H9 (cell line): ENCODE results near the gene UBE2D2. TPM values are rescaled to one million over a fixed set of nuclear protein-coding genes. Genes with fewer than 3 reads are reported as not detected.
A peak's percentile ranks its signal among the peaks of the same experiment; 100 is the strongest.

Source experiments
- DNase-seq: peaks from one replicate; pipeline ENCODE4 v3.0.0-alpha.2; 2017
- H2AFZ ChIP-seq: one replicate; pipeline ENCODE4 v1.6.1; 2013; ENCODE audit warnings: mild to moderate bottlenecking, low read length, control low read depth, moderate library complexity
- H2AK5ac ChIP-seq: 2 replicates; pipeline ENCODE4 v1.6.1; 2013; ENCODE audit warnings: low read length, control low read depth, mixed read lengths; ENCODE audit not compliant: insufficient read length
- H2BK120ac ChIP-seq: one replicate; pipeline ENCODE4 v1.6.1; 2013; ENCODE audit warnings: low read depth, mild to moderate bottlenecking, low read length, control low read depth, inconsistent platforms; ENCODE audit not compliant: poor library complexity, severe bottlenecking
- H2BK12ac ChIP-seq: 2 replicates; pipeline ENCODE4 v1.6.1; 2013; ENCODE audit warnings: low read length, control low read depth, mixed read lengths, low read depth; ENCODE audit not compliant: insufficient read length
- H2BK15ac ChIP-seq: 2 replicates; pipeline ENCODE4 v1.6.1; 2013; ENCODE audit warnings: low read depth, low read length, control low read depth
- H2BK20ac ChIP-seq: one replicate; pipeline ENCODE4 v1.6.1; 2013; ENCODE audit warnings: low read depth, mild to moderate bottlenecking, low read length, control low read depth, inconsistent platforms; ENCODE audit not compliant: poor library complexity, severe bottlenecking
- H2BK5ac ChIP-seq: 2 replicates; pipeline ENCODE4 v1.6.1; 2013; ENCODE audit warnings: low read length, control low read depth, mixed read lengths; ENCODE audit not compliant: insufficient read length
- H3K14ac ChIP-seq: 2 replicates; pipeline ENCODE4 v1.6.1; 2013; ENCODE audit warnings: low read length, control low read depth; ENCODE audit not compliant: insufficient read depth
- H3K18ac ChIP-seq: 2 replicates; pipeline ENCODE4 v1.6.1; 2013; ENCODE audit warnings: low read depth, mild to moderate bottlenecking, mixed read lengths, low read length, control low read depth; ENCODE audit not compliant: insufficient read length
- H3K23ac ChIP-seq: 2 replicates; pipeline ENCODE4 v1.6.1; 2013; ENCODE audit warnings: low read length, control low read depth, mixed read lengths, low read depth; ENCODE audit not compliant: insufficient read length
- H3K23me2 ChIP-seq: 2 replicates; pipeline ENCODE4 v1.6.1; 2013; ENCODE audit warnings: low read depth, mild to moderate bottlenecking, mixed read lengths, low read length, control low read depth; ENCODE audit not compliant: insufficient read length, poor library complexity, severe bottlenecking
- H3K27ac ChIP-seq: 2 replicates; pipeline ENCODE4 v1.5.1; 2013; ENCODE audit warnings: low read length, control low read depth, mixed read lengths, low read depth; ENCODE audit not compliant: insufficient read length
- H3K27me3 ChIP-seq: 2 replicates; pipeline ENCODE4 v1.6.1; 2013; ENCODE audit warnings: low read length, control low read depth, inconsistent platforms; ENCODE audit not compliant: insufficient read depth
- H3K4ac ChIP-seq: 2 replicates; pipeline ENCODE4 v1.6.1; 2013; ENCODE audit warnings: low read depth, mild to moderate bottlenecking, control low read depth, inconsistent platforms, low read length, moderate library complexity
- H3K4me1 ChIP-seq: 2 replicates; pipeline ENCODE4 v1.6.1; 2013; ENCODE audit warnings: low read length, control low read depth, inconsistent platforms; ENCODE audit not compliant: insufficient read depth
- H3K4me2 ChIP-seq: 2 replicates; pipeline ENCODE4 v1.6.1; 2013; ENCODE audit warnings: low read length, control low read depth, mixed read lengths; ENCODE audit not compliant: insufficient read length, insufficient read depth
- H3K56ac ChIP-seq: 2 replicates; pipeline ENCODE4 v1.6.1; 2013; ENCODE audit warnings: low read depth, mild to moderate bottlenecking, mixed read lengths, low read length, control low read depth; ENCODE audit not compliant: insufficient read length
- H3K79me1 ChIP-seq: 2 replicates; pipeline ENCODE4 v1.6.1; 2013; ENCODE audit warnings: low read depth, mild to moderate bottlenecking, moderate library complexity, low read length, control low read depth, inconsistent platforms; ENCODE audit not compliant: insufficient read depth, poor library complexity, severe bottlenecking
- H3K79me2 ChIP-seq: 2 replicates; pipeline ENCODE4 v1.6.1; 2013; ENCODE audit warnings: low read length, control low read depth, inconsistent platforms; ENCODE audit not compliant: insufficient read depth
- H3K9ac ChIP-seq: 2 replicates; pipeline ENCODE4 v1.6.1; 2013; ENCODE audit warnings: low read length, control low read depth, mixed read lengths; ENCODE audit not compliant: insufficient read length; ENCODE audit errors: extremely low read depth
- H3K9me3 ChIP-seq: one replicate; pipeline ENCODE4 v1.6.1; 2013; ENCODE audit warnings: low read depth, low read length, inconsistent platforms; ENCODE audit not compliant: control insufficient read depth
- H3T11ph ChIP-seq: one replicate; pipeline ENCODE4 v1.6.1; 2013; ENCODE audit warnings: mild to moderate bottlenecking, low read length, control low read depth, inconsistent platforms
- H4K20me1 ChIP-seq: one replicate; pipeline ENCODE4 v1.6.1; 2013; ENCODE audit not compliant: control insufficient read depth, insufficient read length, insufficient read depth
- H4K5ac ChIP-seq: 2 replicates; pipeline ENCODE4 v1.6.1; 2013; ENCODE audit warnings: low read depth, mild to moderate bottlenecking, mixed read lengths, low read length, control low read depth; ENCODE audit not compliant: insufficient read length
- H4K8ac ChIP-seq: replicated peaks from 2 replicates; pipeline ENCODE4 v1.6.1; 2013; ENCODE audit warnings: low read length, control low read depth, mixed read lengths, low read depth; ENCODE audit not compliant: insufficient read length
- H4K91ac ChIP-seq: 2 replicates; pipeline ENCODE4 v1.6.1; 2013; ENCODE audit warnings: low read depth, mild to moderate bottlenecking, moderate library complexity, mixed read lengths, low read length, control low read depth; ENCODE audit not compliant: insufficient read length
- H3K27ac Mint-ChIP-seq, 3 experiments: 2 replicates in 2 of 3; 3 replicates in 1 of 3; pipeline ENCODE4 v1.8.0; 2020 to 2021; ENCODE audit warnings: mixed read lengths in 3 of 3, mild to moderate bottlenecking in 1 of 3, moderate library complexity in 1 of 3
- H3K27me3 Mint-ChIP-seq: 2 replicates; pipeline ENCODE4 v1.8.0; 2021; ENCODE audit warnings: low read depth, mild to moderate bottlenecking, moderate library complexity, mixed read lengths
- H3K36me3 Mint-ChIP-seq, 3 experiments: 2 replicates in 2 of 3; 3 replicates in 1 of 3; pipeline ENCODE4 v1.8.0; 2020 to 2021; ENCODE audit warnings: low read depth in 3 of 3, mixed read lengths in 3 of 3; ENCODE audit not compliant: insufficient read depth in 1 of 3
- H3K4me1 Mint-ChIP-seq, 2 experiments: 2 replicates each; pipeline ENCODE4 v1.8.0; 2020; ENCODE audit warnings: mixed read lengths in 2 of 2
- H3K4me3 Mint-ChIP-seq, 2 experiments: 2 replicates in 1 of 2; 3 replicates in 1 of 2; pipeline ENCODE4 v1.8.0; 2020 to 2021; ENCODE audit warnings: mild to moderate bottlenecking in 2 of 2, mixed read lengths in 2 of 2, moderate library complexity in 1 of 2
- H3K9me3 Mint-ChIP-seq, 2 experiments: 2 replicates in 1 of 2; 3 replicates in 1 of 2; pipeline ENCODE4 v1.8.0; 2020; ENCODE audit warnings: mild to moderate bottlenecking in 2 of 2, mixed read lengths in 2 of 2, moderate library complexity in 1 of 2
- WGBS: extraction: QIAGEN DNeasy Blood & Tissue Kit; methylation state at CpG from one replicate; pipeline ENCODE4 v1.1.7; 2013; ENCODE audit warnings: missing lambda C conversion rate, low lambda C conversion rate, mixed read lengths; ENCODE audit not compliant: insufficient read length; ENCODE audit errors: extremely low coverage; 5-methylcytosine and 5-hydroxymethylcytosine counted together
- total RNA-seq: library from RNA; stranded (reverse); gene quantifications from 2 replicates; pipeline ENCODE4 v1.2.1, GENCODE V29; 2021
- TF ChIP-seq, protein P1 (sequence below): fragments of 200-600 bp; sonication (generic); conservative IDR thresholded peaks from 3 replicates; pipeline ENCODE4 v1.8.0; 2021; ENCODE audit warnings: antibody characterized with exemption, mild to moderate bottlenecking

UBE2D2 gene
- total RNA-seq, 1 experiment from 2014 or later = 236 TPM

DNA sequence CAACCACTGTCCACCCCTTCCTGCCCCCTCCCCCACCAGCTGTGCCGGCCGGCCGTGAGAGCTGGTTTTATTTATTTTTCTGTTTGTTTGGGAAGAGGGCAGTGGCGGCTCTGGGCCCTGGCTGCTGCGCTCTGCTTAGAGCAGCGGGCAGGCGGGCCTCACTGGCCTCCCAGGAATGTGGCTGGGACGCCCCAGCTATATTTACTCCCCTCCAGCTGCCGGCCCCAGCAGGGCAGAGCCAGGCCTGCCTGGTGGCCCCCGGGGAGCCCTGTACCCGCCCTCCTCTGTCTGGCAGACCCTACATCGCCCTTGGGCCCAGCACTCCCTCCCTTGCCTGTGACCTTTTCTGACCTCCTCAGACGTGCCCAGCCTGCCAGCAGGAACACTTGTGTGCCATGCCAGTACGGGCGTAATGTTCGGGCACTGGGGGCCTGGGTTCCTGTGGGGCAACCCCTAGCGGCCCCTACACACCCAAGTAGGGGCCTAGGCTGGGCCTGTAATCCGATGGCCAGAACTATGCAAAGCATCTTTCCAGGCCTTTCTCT, 94.7 kb downstream of the UBE2D2 start:
- Histone ChIP-seq H2BK12ac (no peak overlapping the region), H3K23ac (no peak overlapping the region), H2BK15ac (no peak overlapping the region), H3K79me1 (peaks cover 23% of the 10 kb centered on the region), H3K4ac (no peak overlapping the region), H4K5ac (no peak overlapping the region), H4K8ac (no peak overlapping the region), H2AFZ (no peak overlapping the region), H2BK5ac (no peak overlapping the region), H3T11ph (no peak overlapping the region), H3K56ac (no peak overlapping the region), H3K23me2 (peaks cover 11% of the 10 kb centered on the region), H3K4me2 (no peak overlapping the region), H3K79me2 (peaks cover 65% of the 10 kb centered on the region; the same call in 1 of the 2 replicates), H4K20me1 (peaks cover 9% of the 10 kb centered on the region), H2BK120ac (no peak overlapping the region), H3K14ac (no peak overlapping the region), H2AK5ac (no peak overlapping the region), H2BK20ac (no peak overlapping the region), H3K4me1 (peaks cover 47% of the 10 kb centered on the region), H4K91ac (no peak overlapping the region), H3K27me3 (no peaks in the 10 kb centered on the region), H3K9ac (no peak overlapping the region), H3K9me3 (no peaks in the 10 kb centered on the region), H3K27ac (no peak overlapping the region), H3K18ac (no peak overlapping the region)
- Mint-ChIP-seq H3K27ac (peak overlapping the region in 1 of 3 experiments; percentile 85; a peak in 2 of 7 replicates), H3K4me3 (peak overlapping the region in 1 of 2 experiments; percentile 69; a peak in 2 of 5 replicates), H3K27me3 (peaks cover 1% of the 10 kb centered on the region; the same call in 1 of the 2 replicates), H3K36me3 (peaks cover 0 to 7% (median 0%) of the 10 kb centered on the region in 3 experiments; a peak in 1 of 7 replicates), H3K4me1 (peaks cover 76 to 86% of the 10 kb centered on the region in 2 experiments), H3K9me3 (no peaks in the 10 kb centered on the region)
- DNase-seq = no peak
- TF ChIP-seq, protein P1, sequence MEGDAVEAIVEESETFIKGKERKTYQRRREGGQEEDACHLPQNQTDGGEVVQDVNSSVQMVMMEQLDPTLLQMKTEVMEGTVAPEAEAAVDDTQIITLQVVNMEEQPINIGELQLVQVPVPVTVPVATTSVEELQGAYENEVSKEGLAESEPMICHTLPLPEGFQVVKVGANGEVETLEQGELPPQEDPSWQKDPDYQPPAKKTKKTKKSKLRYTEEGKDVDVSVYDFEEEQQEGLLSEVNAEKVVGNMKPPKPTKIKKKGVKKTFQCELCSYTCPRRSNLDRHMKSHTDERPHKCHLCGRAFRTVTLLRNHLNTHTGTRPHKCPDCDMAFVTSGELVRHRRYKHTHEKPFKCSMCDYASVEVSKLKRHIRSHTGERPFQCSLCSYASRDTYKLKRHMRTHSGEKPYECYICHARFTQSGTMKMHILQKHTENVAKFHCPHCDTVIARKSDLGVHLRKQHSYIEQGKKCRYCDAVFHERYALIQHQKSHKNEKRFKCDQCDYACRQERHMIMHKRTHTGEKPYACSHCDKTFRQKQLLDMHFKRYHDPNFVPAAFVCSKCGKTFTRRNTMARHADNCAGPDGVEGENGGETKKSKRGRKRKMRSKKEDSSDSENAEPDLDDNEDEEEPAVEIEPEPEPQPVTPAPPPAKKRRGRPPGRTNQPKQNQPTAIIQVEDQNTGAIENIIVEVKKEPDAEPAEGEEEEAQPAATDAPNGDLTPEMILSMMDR = no peak
- no CpG with 5 or more reads among the region's 18 CpGs for WGBS
